OCI-M1 (cell line): Measurements from ENCODE around the gene FOXF2.

Experiments used
- DNase-seq: peaks from one replicate; lab custom pipeline; 2025; lab: John Stamatoyannopoulos, UW

FOXF2 gene

GRCh38 chr6:1407499-1407990 is 18.2 kb downstream of the FOXF2 start:
- DNase-seq, result no peak

GRCh38 chr6:1409774-1410465 is 20.5 kb downstream of the FOXF2 start:
- DNase-seq, result no peak

DNA sequence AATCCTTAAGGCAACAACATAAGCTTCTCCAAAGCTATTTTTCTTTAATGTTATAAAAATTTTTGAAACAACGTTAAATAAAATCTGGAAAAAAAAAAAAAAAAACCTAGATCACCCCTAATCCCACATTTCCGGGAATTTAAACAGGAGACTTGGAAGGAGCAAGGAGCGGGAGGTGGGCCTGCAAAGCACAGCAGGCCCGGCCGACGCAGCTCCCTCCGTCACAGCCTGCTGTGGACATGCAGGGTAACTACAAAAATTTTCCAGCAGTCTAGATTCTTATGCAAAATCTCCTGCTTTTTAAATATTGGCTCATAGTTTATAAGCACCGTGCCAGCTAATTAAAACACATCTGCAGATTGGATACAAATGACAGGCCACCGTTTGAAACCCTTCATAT is 23.5 kb downstream of the FOXF2 start:
- DNase-seq, result no peak

DNA sequence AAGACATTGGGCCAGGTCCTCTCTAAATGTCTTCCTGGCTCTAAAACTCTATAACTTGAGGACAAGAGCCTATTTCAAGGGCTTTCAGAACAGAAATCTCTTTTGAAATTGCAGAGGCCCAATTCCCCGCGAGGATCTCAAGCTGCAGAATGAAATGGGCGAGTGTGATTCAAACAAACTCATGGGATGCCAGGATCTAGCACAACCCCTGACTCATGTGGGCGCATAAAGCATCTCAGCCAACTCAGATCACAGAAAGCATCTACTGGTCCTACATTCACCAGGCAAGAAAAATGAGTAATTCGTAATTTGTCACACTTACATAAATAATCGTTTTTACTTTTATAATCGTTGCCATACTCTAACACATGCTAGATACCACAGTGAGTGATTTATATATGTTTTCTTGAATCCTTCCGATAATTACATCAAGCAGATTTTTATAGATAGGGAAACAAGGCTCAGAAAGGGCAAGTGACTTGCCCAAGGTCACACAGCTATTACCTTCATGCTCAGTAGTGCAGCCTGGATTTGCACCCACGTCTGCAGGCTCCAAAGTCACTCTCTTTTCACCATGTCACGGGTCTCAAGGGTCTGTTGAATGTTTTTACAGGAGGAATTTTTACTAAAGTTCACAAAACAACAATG is 26.2 kb downstream of the FOXF2 start:
- no peak for DNase-seq

GRCh38 chr6:1416191-1416760 is 26.9 kb downstream of the FOXF2 start:
- no peak for DNase-seq

DNA sequence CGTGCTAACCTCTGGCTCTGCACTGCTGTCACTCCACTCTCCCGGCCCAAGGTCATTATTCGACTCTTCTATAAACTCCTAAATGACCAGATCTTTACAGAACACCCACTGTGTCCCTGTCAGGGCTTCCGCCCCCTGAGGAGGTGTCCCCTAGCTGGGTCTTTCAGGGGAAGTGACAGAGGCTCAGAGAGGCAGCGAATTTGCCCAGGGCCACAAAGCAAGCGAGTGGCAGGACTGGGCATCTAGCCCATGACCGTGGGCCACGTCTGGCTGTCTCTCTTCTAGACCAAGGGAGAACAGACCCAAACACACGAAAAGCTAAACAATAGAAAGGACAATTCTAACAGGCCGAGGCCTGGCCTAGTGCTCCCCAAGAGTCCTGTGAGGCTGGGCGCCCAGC is 27.4 kb downstream of the FOXF2 start:
- DNase-seq, result no peak

DNA sequence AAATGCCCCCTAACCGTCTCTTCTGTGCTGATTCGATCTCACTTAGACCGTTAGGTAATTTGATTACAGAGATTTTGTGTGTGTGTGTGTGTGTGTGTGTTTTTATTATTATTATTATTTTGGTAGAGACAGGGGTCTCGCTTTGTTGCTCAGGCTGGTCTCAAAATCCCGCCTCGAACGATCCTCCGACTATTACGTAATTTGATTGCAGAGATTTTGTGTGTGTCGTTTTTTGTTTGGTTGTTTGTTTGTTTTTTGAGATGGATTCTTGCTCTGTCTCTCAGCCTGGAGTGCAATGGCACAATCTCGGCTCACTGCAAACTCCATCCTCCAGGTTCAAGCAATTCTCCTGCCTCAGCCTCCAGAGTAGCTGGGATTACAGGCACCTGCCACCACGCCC is 28.3 kb downstream of the FOXF2 start:
- DNase-seq, result no peak

- DNase-seq, result no peak
These were observed 29.3 kb downstream of the FOXF2 start for GRCh38 chr6:1418471-1419191.

GRCh38 chr6:1420382-1420781 is 31.0 kb downstream of the FOXF2 start:
- DNase-seq, result no peak

- no peak for DNase-seq
These were observed 32.9 kb downstream of the FOXF2 start for GRCh38 chr6:1422290-1422689.

- DNase-seq, result no peak
These were observed 34.2 kb downstream of the FOXF2 start for GRCh38 chr6:1423578-1423977.

- DNase-seq, result peak; percentile 61
These were observed 35.0 kb downstream of the FOXF2 start for GRCh38 chr6:1424306-1424927.

DNA sequence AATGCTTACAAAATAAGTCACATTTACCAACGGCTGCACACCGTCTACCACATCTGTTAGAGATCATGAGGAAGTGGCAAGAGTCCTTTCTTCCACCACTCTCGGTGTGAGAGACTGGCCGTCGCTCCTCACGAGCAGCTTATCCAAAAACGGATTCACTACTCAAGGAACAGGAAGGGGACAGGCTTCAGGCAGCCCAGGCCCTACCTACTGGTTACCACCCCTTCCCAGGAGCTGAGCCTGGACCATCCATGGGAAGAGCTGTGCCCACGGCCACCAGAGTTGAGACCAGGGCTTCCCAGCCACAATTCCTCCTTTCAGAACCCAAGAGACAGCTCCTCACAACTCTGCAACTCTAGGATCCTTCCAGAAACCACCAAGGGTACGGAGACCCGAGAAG is 37.0 kb downstream of the FOXF2 start:
- no peak for DNase-seq

DNA sequence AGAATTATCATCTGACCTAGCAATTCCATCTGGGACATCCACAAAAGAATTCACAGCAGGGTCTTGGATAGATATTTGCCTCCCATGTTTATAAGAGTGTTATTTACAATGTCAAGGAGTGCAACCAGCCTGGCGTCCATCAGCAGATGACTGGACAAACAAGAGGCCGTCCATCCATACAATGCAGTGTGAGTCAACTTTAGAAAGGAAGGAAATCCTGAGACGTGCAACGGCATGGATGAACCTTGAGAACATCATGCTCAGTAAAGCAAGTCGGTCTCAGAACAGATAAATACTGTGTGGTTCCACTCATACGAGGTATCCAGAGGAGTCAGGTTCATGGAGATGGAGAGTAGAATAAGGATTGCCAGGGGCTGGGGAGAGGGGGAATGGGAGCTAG is 46.4 kb downstream of the FOXF2 start:
- no peak for DNase-seq

GRCh38 chr6:1436334-1437306 is 47.2 kb downstream of the FOXF2 start:
- peak; percentile 85 for DNase-seq

- DNase-seq, result no peak
These were observed 48.4 kb downstream of the FOXF2 start for GRCh38 chr6:1437553-1438406.

GRCh38 chr6:1438471-1438881 is 49.1 kb downstream of the FOXF2 start:
- no peak for DNase-seq

DNA sequence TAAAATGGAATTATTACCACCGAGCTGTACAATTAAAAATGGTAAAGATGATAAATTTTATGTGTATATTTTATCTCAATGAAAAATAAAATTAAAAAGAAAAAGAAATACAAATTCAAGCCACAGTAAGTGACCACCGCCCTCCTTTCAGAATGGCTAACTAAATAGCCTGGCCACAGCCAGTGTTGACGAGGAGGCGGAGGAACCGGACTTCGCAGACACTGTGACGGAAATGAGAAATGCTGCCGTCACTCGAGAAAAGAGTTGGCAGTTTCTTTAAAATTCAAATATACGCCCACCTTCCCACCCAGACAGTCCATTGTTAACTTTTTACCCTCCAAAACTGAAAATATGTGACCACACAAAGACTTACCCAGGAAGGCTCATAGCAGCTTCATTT is 50.0 kb downstream of the FOXF2 start:
- DNase-seq, result no peak

GRCh38 chr6:1442929-1443328 is 53.6 kb downstream of the FOXF2 start:
- no peak for DNase-seq
